ENCODE data around the gene YWHAG. TPM values are rescaled to one million over a fixed set of nuclear protein-coding genes. Genes with fewer than 3 reads are reported as not detected.

The YWHAG gene
- total and polyA plus RNA-seq, 9 of the 15 experiments (the other 6 are each of a cell fraction or from before 2014, with no cell fraction given): 30.4 to 246 (median 94.5) TPM

- TF ChIP-seq, protein P1, sequence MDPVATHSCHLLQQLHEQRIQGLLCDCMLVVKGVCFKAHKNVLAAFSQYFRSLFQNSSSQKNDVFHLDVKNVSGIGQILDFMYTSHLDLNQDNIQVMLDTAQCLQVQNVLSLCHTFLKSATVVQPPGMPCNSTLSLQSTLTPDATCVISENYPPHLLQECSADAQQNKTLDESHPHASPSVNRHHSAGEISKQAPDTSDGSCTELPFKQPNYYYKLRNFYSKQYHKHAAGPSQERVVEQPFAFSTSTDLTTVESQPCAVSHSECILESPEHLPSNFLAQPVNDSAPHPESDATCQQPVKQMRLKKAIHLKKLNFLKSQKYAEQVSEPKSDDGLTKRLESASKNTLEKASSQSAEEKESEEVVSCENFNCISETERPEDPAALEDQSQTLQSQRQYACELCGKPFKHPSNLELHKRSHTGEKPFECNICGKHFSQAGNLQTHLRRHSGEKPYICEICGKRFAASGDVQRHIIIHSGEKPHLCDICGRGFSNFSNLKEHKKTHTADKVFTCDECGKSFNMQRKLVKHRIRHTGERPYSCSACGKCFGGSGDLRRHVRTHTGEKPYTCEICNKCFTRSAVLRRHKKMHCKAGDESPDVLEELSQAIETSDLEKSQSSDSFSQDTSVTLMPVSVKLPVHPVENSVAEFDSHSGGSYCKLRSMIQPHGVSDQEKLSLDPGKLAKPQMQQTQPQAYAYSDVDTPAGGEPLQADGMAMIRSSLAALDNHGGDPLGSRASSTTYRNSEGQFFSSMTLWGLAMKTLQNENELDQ (CRISPR knock-in tag; IDR thresholded peaks at IDR 0.05; ENCODE audit: borderline replicate concordance): peak; percentile 77; the same call in 1 of the 2 replicates
- TF ChIP-seq NCOA6 (IDR thresholded peaks at IDR 0.05): no peak
- TF ChIP-seq MCM5 (IDR thresholded peaks at IDR 0.05; ENCODE audit: low read depth): no peak
- no peak for TF ChIP-seq ID3 (CRISPR knock-in tag; IDR thresholded peaks at IDR 0.05)
- peak; percentile 79 for TF ChIP-seq ID3 (tag; IDR thresholded peaks at IDR 0.05)
- peak; percentile 55 to 99; a peak in 3 of 4 replicates for TF ChIP-seq HDAC1 (IDR thresholded peaks at IDR 0.05)
- TF ChIP-seq ATF1 (CRISPR knock-in tag; IDR thresholded peaks at IDR 0.05): peak; percentile 20; the same call in 1 of the 2 replicates
- TF ChIP-seq ATF1 (tag; IDR thresholded peaks at IDR 0.05): peak; percentile 84
- TF ChIP-seq NRF1 (conservative IDR thresholded peaks at IDR 0.05 in 1 of 2, IDR thresholded peaks at IDR 0.05 in 1 of 2): peak; percentile 40 to 43; a peak in 1 of 4 replicates
- TF ChIP-seq MYBL2 (IDR thresholded peaks at IDR 0.05; ENCODE audit: low read depth): no peak
- TF ChIP-seq MYBL2 (CRISPR knock-in tag; IDR thresholded peaks at IDR 0.05; ENCODE audit: borderline replicate concordance): no peak
- no peak for TF ChIP-seq ZNF23 (CRISPR knock-in tag; IDR thresholded peaks at IDR 0.05)
- no peak for TF ChIP-seq ZNF707 (CRISPR knock-in tag; conservative IDR thresholded peaks at IDR 0.05)
- no peak for TF ChIP-seq KAT8 (IDR thresholded peaks at IDR 0.05; ENCODE audit: low read depth)
- TF ChIP-seq ARID1B (IDR thresholded peaks at IDR 0.05): 0 out of 2 replicates have a peak, but pooled peaks have one; percentile 2
- TF ChIP-seq MCM2 (IDR thresholded peaks at IDR 0.05; ENCODE audit: low read depth): no peak
- no peak for TF ChIP-seq ZBTB33 (CRISPR knock-in tag; IDR thresholded peaks at IDR 0.05)
- TF ChIP-seq CXXC5 (CRISPR knock-in tag; IDR thresholded peaks at IDR 0.05): peak; percentile 93
- peak; percentile 52 for TF ChIP-seq FUS (optimal IDR thresholded peaks at IDR 0.05; ENCODE audit: low read depth, low read length)
- no peak for TF ChIP-seq SREBF1 (IDR thresholded peaks at IDR 0.05; ENCODE audit: borderline replicate concordance, low read depth, low read length)
- no peak for TF ChIP-seq ZNF717 (CRISPR knock-in tag; IDR thresholded peaks at IDR 0.05)
- TF ChIP-seq, protein P2, sequence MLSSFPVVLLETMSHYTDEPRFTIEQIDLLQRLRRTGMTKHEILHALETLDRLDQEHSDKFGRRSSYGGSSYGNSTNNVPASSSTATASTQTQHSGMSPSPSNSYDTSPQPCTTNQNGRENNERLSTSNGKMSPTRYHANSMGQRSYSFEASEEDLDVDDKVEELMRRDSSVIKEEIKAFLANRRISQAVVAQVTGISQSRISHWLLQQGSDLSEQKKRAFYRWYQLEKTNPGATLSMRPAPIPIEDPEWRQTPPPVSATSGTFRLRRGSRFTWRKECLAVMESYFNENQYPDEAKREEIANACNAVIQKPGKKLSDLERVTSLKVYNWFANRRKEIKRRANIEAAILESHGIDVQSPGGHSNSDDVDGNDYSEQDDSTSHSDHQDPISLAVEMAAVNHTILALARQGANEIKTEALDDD (IDR thresholded peaks at IDR 0.05): no peak
- no peak for TF ChIP-seq HINFP (tag; conservative IDR thresholded peaks at IDR 0.05; ENCODE audit: low read depth)
- TF ChIP-seq NFRKB (IDR thresholded peaks at IDR 0.05; ENCODE audit: low read depth): peak; percentile 90
Measured at GRCh38 chr7:76358481-76359110, at the start of gene YWHAG (continued).
